H54 (cell line): Measurements from ENCODE around the gene TMEM229A.
"Not testable (repeated sequence)": the region's sequence is repeated elsewhere in the genome, so short reads cannot be mapped to it uniquely, and the experiment has no call there.

Source experiments
- DNase-seq: peaks from one replicate; pipeline ENCODE4 v3.0.0; 2011; ENCODE audit warnings: low spot score, mixed read lengths; ENCODE audit not compliant: insufficient read length
- FAIRE-seq: peaks from 3 replicates; lab custom pipeline; 2011; peaks lifted over from hg19 to GRCh38; lab: Jason Lieb, UNC
- POLR2A ChIP-seq: IDR thresholded peaks from 2 replicates; pipeline ENCODE4 v1.6.1; 2011; ENCODE audit warnings: low read depth, mild to moderate bottlenecking, low read length

TMEM229A gene

DNA sequence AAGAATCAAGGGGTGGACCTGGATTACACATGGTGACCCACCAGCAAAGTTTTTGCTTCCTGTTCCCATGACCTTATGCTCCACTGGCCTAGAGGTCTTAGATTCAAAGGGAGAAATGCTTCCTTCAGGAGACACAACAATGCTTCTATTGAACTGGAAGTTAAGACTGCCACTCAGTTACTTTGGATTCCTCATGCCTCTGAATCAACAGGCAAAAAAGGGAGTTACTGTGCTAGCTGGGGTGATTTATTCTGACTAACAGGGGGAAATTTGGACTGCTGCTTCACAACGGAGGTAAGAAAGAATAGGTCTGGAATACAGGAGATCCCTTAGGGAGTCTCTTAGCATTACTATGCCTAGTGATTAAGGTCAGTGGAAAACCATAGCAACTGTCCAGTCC is 10.3 kb downstream of the TMEM229A start:
- FAIRE-seq (no peak), DNase-seq (no peak)
- no peak for TF ChIP-seq POLR2A

- TF ChIP-seq POLR2A, result no peak
- DNase-seq, result no peak
- FAIRE-seq, result no peak
Measured at GRCh38 chr7:124020060-124020459, 12.8 kb downstream of the TMEM229A start.

DNA sequence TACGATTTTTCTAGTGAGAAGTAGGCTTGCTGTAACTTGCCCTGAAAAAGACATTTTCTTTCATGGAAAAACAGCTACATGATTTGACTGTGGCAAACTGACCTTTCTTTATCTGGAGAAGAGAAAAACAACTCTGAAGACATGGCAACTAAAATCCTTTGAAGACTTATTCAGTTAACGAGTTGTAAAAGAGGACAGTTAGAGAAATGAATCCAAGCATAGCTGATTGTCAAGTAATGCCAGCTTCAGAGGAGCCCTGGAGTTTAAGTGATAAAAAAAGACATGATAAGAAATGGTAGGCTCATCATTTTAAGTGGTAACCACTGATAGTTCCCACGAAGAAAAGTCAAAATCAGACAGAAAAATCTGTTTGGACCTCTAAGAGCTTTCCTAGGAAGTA is 19.6 kb downstream of the TMEM229A start:
- TF ChIP-seq POLR2A, result no peak
- DNase-seq (no peak), FAIRE-seq (no peak)

GRCh38 chr7:124012864-124013263 is 20.0 kb downstream of the TMEM229A start:
- FAIRE-seq, result no peak
- DNase-seq, result no peak
- TF ChIP-seq POLR2A, result no peak

DNA sequence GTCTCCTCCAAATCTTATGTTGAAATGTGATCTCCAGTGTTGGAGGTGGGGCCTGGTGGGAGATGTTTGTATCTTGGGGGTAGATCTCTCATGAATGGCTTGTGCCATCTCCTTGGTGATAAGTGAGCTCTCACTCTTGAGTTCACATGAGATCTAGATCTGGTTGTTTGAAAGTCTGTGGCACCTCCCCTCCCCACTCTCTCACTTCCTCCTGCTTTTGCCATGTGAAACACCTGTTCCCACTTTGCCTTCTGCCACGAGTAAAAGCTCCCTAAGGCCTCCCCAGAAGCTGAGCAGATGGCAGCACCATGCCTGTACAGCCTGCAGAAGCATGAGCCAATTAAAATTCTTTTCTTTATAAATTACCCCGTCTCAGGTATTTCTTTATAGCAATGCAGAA is 23.5 kb downstream of the TMEM229A start:
- no peak for TF ChIP-seq POLR2A
- FAIRE-seq, result no peak
- no peak for DNase-seq

DNA sequence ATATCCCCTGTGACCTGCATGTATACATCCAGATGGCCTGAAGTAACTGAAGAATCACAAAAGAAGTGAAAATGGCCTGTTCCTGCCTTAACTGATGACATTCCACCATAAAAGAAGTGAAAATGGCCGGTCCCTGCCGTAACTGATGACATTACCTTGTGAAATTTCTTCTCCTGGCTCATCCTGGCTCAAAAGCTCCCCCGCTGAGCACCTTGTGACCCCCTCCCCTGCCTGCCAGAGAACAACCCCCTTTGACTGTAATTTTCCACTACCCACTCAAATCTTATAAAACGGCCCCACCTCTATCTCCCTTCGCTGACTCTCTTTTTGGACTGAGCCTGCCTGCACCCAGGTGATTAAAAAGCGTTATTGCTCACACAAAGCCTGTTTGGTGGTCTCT is 24.6 kb downstream of the TMEM229A start:
- FAIRE-seq, DNase-seq: not testable (repeated sequence)

DNA sequence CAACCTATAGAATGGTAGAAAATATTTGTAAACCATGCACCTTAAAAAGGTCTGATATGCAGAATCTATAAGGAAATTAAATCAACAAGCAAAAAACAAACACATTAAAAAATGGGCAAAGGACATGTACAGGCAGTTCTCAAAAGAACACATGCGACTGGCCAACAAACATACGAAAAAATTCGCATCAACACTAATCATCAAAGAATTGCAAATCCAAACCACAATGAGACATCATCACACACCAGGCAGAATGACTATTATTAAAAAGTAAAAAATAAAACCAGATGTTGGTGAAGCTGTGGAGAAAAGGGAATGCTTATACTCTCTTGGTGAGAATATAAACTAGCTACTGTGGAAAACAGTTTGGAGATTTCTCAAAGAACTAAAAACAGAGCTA is 33.2 kb downstream of the TMEM229A start:
- DNase-seq (no peak), FAIRE-seq (no peak)

DNA sequence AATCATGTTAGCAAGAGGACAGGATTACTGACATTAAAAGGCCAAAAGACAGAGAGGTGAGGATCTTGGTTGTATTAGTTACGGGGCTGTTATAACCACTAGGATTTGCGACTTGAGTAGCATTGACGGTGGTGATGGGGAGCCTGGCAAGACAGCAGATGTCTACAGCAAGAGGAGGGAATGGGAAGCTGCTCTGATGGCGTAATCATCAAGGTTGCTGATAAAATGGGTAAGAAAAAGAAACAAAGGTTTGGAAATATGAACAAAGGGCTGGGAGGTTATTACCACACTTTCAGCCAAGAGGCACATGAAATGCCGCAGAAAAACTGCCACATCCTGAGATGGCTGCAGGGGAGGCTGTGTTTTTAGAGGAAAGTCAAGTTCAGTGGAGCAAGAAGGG is 33.9 kb downstream of the TMEM229A start:
- TF ChIP-seq POLR2A, result no peak
- DNase-seq (no peak), FAIRE-seq (no peak)

More for the DNA sequence above, 33.2 kb downstream of the TMEM229A start:
- TF ChIP-seq POLR2A, result no peak

GRCh38 chr7:123996327-123996625 is 36.6 kb downstream of the TMEM229A start:
- DNase-seq (no peak), FAIRE-seq (no peak)
- no peak for TF ChIP-seq POLR2A

DNA sequence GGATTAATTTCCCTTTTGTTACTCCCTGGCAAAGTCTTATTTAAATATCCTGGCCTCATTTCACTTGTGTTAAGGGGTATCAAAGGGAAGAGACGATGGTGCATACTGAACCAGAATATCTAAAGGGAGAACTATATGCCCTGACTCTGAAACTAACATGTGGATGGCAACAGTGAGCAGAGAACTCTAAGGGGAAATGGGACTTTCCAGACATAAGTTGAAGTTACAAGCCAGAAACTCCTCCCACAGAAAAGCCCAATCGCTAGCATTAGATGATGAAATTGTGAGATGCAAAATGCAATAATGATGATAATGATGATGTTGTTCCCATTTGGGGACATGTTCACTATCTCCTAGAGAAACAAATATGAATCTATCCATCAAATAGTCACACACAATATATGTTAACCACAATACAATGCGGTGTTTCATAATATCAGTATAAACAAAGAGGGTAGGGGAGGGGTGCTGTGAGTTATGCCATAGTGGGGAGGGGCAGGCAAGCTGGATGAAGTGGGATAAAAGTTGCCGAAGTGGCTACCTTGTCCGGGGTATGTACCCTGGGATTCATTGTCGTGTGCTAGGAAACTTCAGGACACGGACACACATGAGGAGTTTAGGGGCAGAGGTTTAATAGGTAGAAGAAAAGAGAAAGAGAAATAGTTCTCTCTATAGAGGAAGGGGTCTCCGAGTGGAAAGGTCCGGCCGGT is 37.1 kb downstream of the TMEM229A start:
- DNase-seq (no peak), FAIRE-seq (no peak)
- TF ChIP-seq POLR2A, result no peak

- no peak for TF ChIP-seq POLR2A
- no peak for FAIRE-seq
- DNase-seq, result no peak
Measured at GRCh38 chr7:123994449-123994848, 38.4 kb downstream of the TMEM229A start.

- TF ChIP-seq POLR2A, result no peak
- DNase-seq (no peak), FAIRE-seq (no peak)
Measured at GRCh38 chr7:123993996-123994395, 38.9 kb downstream of the TMEM229A start.

DNA sequence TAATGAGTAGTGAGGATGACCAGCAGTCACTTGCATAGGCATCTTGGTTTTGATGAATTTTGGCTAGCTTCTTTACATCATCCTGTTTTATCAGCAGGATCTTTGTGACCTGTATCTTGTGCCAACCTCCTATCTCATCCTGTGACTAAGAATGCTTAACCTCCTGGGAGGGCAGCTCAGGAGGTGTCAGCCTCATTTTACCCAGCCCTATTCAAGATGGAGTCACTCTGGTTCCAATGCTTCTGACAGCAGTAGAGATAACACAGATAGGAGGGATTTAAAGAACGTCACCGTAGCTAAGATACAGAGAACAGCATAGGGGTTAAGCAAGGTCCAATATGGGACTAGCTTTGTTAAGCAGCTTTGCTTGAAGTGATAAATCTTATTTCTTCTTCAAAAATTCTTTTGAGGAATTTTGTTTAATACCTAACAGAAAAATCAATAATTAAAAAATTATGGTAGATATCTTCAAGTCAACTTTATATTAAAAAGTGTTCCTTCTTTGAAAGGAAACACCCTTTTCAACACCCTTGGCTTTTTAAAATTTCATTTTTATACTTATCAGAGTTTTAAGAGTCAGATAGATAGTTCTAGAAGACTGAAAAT is 39.9 kb downstream of the TMEM229A start:
- DNase-seq (no peak), FAIRE-seq (no peak)
- TF ChIP-seq POLR2A, result no peak

GRCh38 chr7:123987445-123987844 is 45.4 kb downstream of the TMEM229A start:
- DNase-seq (no peak), FAIRE-seq (no peak)
- no peak for TF ChIP-seq POLR2A
